OCI-LY1 (cell line): Measurements from ENCODE around the gene ATP5PO.

Source experiments
- H2AFZ ChIP-seq: fragments of 200-600 bp; sonication (generic), shearing (Covaris generic); 2 replicates; pipeline ENCODE4 v1.6.0; 2014; ENCODE audit warnings: antibody characterized with exemption, mild to moderate bottlenecking, low read length
- H3F3A ChIP-seq: fragments of 200-600 bp; sonication (generic), shearing (Covaris generic); 2 replicates; pipeline ENCODE4 v1.6.0; 2014; ENCODE audit warnings: mild to moderate bottlenecking, antibody characterized with exemption, low read length, moderate library complexity; ENCODE audit not compliant: insufficient read depth
- H3K27ac ChIP-seq: fragments of 200-600 bp; sonication (generic); 2 replicates; pipeline ENCODE4 v1.5.1; 2014; ENCODE audit warnings: low read length, mixed run types, mild to moderate bottlenecking, low read depth; ENCODE audit not compliant: poor library complexity, severe bottlenecking
- H3K27me3 ChIP-seq: fragments of 200-600 bp; sonication (generic); 2 replicates; pipeline ENCODE4 v1.6.0; 2014; ENCODE audit warnings: antibody characterized with exemption, mild to moderate bottlenecking, low read length, moderate library complexity; ENCODE audit not compliant: insufficient read depth
- H3K36me3 ChIP-seq: fragments of 200-600 bp; sonication (generic); 2 replicates; pipeline ENCODE4 v1.6.1; 2014; ENCODE audit warnings: mild to moderate bottlenecking, antibody characterized with exemption, low read length, moderate library complexity, mixed read lengths; ENCODE audit not compliant: insufficient read depth
- H3K4me1 ChIP-seq: fragments of 200-600 bp; sonication (generic); 2 replicates; pipeline ENCODE4 v1.5.1; 2014; ENCODE audit warnings: mild to moderate bottlenecking, low read length, moderate library complexity; ENCODE audit not compliant: insufficient read depth, severe bottlenecking
- H3K4me2 ChIP-seq: fragments of 200-600 bp; sonication (generic), shearing (Covaris generic); 2 replicates; pipeline ENCODE4 v1.6.1; 2014; ENCODE audit warnings: low read length
- H3K4me3 ChIP-seq: fragments of 200-600 bp; sonication (generic); 2 replicates; pipeline ENCODE4 v1.5.1; 2014; ENCODE audit warnings: low read length, low read depth, mild to moderate bottlenecking, mixed read lengths; ENCODE audit not compliant: poor library complexity, severe bottlenecking
- H3K79me2 ChIP-seq: fragments of 200-600 bp; shearing (Covaris generic); 2 replicates; pipeline ENCODE4 v1.6.1; 2016; ENCODE audit warnings: mixed run types, low read length, mixed read lengths; ENCODE audit not compliant: insufficient read depth
- H3K9ac ChIP-seq: fragments of 200-600 bp; sonication (generic), shearing (Covaris generic); 2 replicates; pipeline ENCODE4 v1.6.1; 2014; ENCODE audit warnings: mild to moderate bottlenecking, low read length, mixed read lengths
- H3K9me2 ChIP-seq: fragments of 200-600 bp; sonication (generic), shearing (Covaris generic); 2 replicates; pipeline ENCODE4 v1.6.1; 2014; ENCODE audit warnings: low read depth, mild to moderate bottlenecking, low read length, mixed read lengths
- H3K9me3 ChIP-seq: fragments of 200-600 bp; shearing (Covaris generic); 2 replicates; pipeline ENCODE4 v1.6.1; 2014; ENCODE audit warnings: low read length, mixed read lengths
- H4K20me1 ChIP-seq: fragments of 200-600 bp; sonication (generic), shearing (Covaris generic); 2 replicates; pipeline ENCODE4 v1.6.0; 2016; ENCODE audit warnings: mild to moderate bottlenecking, low read length; ENCODE audit not compliant: insufficient read depth
- EZH2 ChIP-seq: fragments of 200-600 bp; sonication (generic), shearing (Covaris generic); IDR thresholded peaks from 2 replicates; pipeline ENCODE4 v1.8.0; 2017; ENCODE audit warnings: borderline replicate concordance, mixed run types, mild to moderate bottlenecking, antibody characterized with exemption, low read length, moderate library complexity, mixed read lengths
- TF ChIP-seq, protein P1 (sequence below): fragments of 200-600 bp; sonication (generic), shearing (Covaris generic); IDR thresholded peaks from 2 replicates; pipeline ENCODE4 v1.5.1; 2017; ENCODE audit warnings: mild to moderate bottlenecking, antibody characterized with exemption, low read length, moderate library complexity, mixed read lengths

Gene ATP5PO

GRCh38 chr21:33875026-33875695 is 40.4 kb downstream of the ATP5PO start:
- Histone ChIP-seq H3K4me2 (no peak overlapping the region), H3K4me1 (no peaks in the 10 kb centered on the region), H3K27me3 (no peaks in the 10 kb centered on the region), H3K4me3 (no peak overlapping the region), H2AFZ (no peak overlapping the region), H3K36me3 (no peaks in the 10 kb centered on the region), H3K79me2 (no peaks in the 10 kb centered on the region), H3F3A (no peaks in the 10 kb centered on the region), H3K9me2 (no peaks in the 10 kb centered on the region), H3K9ac (no peak overlapping the region), H3K27ac (no peak overlapping the region), H4K20me1 (no peaks in the 10 kb centered on the region), H3K9me3 (no peaks in the 10 kb centered on the region)
- TF ChIP-seq, protein P1, sequence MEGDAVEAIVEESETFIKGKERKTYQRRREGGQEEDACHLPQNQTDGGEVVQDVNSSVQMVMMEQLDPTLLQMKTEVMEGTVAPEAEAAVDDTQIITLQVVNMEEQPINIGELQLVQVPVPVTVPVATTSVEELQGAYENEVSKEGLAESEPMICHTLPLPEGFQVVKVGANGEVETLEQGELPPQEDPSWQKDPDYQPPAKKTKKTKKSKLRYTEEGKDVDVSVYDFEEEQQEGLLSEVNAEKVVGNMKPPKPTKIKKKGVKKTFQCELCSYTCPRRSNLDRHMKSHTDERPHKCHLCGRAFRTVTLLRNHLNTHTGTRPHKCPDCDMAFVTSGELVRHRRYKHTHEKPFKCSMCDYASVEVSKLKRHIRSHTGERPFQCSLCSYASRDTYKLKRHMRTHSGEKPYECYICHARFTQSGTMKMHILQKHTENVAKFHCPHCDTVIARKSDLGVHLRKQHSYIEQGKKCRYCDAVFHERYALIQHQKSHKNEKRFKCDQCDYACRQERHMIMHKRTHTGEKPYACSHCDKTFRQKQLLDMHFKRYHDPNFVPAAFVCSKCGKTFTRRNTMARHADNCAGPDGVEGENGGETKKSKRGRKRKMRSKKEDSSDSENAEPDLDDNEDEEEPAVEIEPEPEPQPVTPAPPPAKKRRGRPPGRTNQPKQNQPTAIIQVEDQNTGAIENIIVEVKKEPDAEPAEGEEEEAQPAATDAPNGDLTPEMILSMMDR: no peak
- TF ChIP-seq EZH2: no peak

DNA sequence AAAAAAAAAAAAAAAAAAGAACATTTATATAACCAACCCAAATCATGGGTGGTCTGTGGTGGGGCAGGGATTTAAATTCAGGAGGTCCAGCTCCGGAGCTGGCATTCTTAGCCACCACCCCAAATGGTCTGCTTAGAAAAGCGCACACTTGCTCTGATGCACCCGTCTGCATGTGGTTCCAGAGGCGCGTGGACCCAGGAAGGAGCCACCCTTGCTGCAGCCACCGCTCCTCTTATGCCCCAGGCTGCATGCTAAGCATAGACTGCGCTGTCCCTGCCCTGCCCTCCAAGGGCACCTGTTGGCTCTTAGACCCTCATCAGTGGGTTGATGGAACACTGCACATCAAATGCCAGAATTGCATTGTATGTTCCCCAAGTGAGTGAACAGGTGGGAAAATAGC is 41.4 kb downstream of the ATP5PO start:
- Histone ChIP-seq H4K20me1 (no peaks in the 10 kb centered on the region), H3K9me3 (no peaks in the 10 kb centered on the region), H3K27ac (no peak overlapping the region), H2AFZ (no peak overlapping the region), H3K36me3 (no peaks in the 10 kb centered on the region), H3K4me3 (no peak overlapping the region), H3K9me2 (no peaks in the 10 kb centered on the region), H3K4me2 (no peak overlapping the region), H3K79me2 (no peaks in the 10 kb centered on the region), H3K9ac (no peak overlapping the region), H3F3A (no peaks in the 10 kb centered on the region), H3K27me3 (no peaks in the 10 kb centered on the region), H3K4me1 (no peaks in the 10 kb centered on the region)
- no peak for TF ChIP-seq EZH2
- TF ChIP-seq, protein P1: no peak

- Histone ChIP-seq H3K9me2 (no peaks in the 10 kb centered on the region), H4K20me1 (no peaks in the 10 kb centered on the region), H3K4me2 (no peak overlapping the region), H3K27me3 (no peaks in the 10 kb centered on the region), H3K4me1 (no peaks in the 10 kb centered on the region), H3K4me3 (no peak overlapping the region), H3K79me2 (no peaks in the 10 kb centered on the region), H2AFZ (no peak overlapping the region), H3K9ac (no peak overlapping the region), H3K27ac (no peak overlapping the region), H3K9me3 (no peaks in the 10 kb centered on the region), H3F3A (no peaks in the 10 kb centered on the region), H3K36me3 (no peaks in the 10 kb centered on the region)
- TF ChIP-seq, protein P1: no peak
- no peak for TF ChIP-seq EZH2
Observed at GRCh38 chr21:33872881-33873515, 42.6 kb downstream of the ATP5PO start.
